GM18498 (cell line): ENCODE measurements around the gene ONECUT2.
A peak's percentile ranks its signal among the peaks of the same experiment; 100 is the strongest.

Experiments
- ATAC-seq: cut with Tn5 transposase; IDR thresholded peaks from one replicate; pipeline ENCODE4 v1.9.1; 2021; ENCODE audit warnings: mild to moderate bottlenecking, moderate library complexity; ENCODE audit not compliant: unreplicated experiment

The ONECUT2 gene

DNA sequence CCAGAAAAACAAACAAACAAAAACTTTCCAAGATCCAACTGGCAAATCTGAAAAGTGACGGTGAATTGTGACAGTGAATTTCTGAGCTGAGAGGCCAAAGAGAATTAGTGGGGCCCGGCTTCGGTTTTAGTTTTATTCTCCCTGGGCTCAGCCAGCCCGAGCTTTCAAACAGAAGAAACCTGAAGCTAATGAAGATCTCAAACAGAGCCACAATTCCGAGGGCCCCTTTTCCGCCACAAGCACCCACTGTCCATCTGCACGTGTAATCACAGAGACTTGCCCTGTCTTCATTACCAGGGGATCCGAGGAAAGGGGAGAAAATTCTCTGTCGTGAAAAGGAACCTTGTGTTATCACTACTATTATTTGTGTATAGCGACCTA is 4.2 kb upstream of the ONECUT2 start:
- ATAC-seq = no peak

DNA sequence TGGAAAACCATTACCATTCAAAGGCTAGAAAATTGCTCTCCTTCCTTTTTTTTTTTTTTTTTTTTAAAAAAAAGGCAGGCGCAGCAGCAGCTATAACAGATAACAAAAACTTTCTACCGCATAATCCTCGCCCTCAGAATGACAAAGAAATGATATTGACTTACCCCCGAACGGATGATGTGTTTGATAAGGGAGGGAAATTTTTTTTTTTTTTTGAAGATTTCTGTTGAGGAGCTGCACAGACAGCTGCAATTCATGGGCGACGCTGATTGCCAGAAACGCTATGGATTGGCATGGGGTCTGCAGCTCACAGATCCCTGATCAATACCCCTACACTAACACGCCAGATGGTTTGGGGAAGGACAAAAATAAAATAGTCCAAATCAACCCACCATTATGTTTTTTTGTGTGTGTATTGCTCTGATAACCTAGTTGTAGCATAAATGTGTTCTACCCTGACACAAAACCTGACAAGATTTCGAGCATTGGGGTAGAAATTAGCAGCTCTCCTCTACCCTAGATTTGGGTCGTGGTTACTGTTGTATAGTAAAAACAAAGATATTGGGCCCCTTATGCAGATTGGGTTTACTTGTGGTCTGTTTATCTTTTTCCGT is 3.6 kb upstream of the ONECUT2 start:
- ATAC-seq = no peak

DNA sequence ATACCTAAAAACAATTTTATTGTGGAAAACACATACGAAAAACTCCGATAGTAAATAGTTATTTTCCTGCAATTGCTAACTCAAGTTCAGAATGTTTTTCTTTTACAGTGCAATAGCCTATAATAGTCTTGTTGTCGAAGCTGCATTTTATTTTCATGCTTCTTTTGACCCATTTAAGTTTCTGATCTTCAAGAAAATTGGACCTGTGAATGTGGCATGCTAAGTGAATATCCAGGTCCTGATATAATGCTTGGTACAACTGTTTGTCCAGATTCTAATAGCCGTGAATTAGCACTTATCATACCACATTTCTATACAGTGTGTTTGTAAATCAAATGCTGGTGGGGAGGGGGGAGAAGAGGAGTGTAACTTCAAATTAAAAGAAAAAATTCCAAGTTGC is 3.0 kb upstream of the ONECUT2 start:
- no peak for ATAC-seq

DNA sequence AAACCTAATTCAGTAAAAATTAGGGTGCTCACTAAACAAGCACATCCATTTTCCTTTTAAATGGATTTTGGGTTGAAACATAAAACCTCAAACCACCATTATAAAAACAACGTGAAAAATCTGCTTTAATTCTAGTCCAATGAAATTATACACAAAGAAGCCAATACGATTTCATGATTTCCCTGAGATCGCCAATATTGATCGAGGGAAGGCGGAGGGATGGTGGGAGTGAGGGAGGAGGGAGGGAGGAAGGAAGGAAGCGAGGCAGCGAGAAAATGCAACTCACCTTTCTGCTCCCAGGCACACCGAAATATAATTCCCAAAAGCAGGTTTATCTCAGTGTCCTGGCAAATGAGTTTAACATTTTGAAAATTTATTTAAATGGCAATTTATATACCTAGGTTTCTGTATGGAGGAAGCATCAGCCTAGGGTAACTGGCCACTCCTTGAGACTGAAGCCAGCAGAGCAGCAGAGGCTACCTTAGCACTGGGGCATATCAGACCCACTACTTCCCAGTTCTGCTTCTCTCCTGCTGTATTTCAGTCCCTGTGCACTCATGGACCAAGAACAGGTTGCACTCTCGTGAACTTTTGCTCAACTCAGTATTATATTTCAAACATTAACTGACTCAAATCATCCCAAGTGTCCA is 2.3 kb upstream of the ONECUT2 start:
- ATAC-seq = no peak

DNA sequence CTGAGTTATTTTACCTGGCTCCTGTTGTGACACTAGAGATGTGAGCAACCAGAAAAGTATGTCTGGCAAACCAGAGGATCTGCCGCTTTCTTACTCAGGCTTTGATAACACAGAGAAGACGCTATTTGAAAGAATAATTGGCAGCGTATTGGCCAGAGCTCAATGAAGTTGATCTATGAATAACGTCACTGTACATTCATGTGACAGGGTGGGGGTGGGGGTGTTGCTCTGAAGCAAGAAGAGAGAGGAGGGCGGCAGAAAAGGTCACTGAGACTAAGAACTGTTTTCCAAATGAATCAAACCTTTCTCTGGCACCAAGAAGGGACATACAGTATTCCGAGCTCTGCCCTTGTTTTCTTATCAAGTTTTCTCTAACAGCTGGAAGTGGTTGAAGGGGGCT is 1.7 kb upstream of the ONECUT2 start:
- no peak for ATAC-seq

DNA sequence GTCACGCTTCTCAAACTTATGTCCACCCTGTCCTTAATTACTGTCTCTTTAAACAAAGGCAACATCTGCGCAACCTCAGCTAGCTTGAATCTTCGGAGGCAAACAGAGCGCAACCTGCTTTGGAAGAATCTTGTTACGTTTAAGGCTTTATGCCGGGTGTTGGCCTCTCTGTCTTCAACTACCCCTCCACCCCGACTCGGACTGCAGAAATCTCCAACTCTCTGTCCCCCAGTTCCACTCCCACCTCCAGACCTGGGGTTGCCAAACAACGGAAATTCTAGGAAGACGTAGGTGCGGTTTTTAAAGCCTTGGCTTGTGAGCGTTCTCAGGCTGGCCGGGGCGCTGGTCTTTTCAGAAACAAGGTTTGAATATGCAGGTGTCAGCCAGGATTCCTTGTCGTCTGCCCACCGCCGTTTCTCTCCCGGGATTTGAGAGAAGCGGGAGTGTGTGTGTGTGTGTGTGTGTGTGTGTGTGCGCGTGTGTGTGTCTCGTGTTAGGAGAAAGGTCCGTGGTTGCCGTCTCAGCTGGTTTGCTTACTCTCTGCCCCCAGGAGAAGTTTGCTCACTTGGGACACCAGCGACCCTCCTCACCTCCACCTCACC is 1.1 kb upstream of the ONECUT2 start:
- ATAC-seq = no peak

DNA sequence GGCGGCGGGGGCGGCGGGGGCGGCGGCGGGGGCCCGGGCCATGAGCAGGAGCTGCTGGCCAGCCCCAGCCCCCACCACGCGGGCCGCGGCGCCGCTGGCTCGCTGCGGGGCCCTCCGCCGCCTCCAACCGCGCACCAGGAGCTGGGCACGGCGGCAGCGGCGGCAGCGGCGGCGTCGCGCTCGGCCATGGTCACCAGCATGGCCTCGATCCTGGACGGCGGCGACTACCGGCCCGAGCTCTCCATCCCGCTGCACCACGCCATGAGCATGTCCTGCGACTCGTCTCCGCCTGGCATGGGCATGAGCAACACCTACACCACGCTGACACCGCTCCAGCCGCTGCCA is 644 bp downstream of the ONECUT2 start:
- no peak for ATAC-seq

DNA sequence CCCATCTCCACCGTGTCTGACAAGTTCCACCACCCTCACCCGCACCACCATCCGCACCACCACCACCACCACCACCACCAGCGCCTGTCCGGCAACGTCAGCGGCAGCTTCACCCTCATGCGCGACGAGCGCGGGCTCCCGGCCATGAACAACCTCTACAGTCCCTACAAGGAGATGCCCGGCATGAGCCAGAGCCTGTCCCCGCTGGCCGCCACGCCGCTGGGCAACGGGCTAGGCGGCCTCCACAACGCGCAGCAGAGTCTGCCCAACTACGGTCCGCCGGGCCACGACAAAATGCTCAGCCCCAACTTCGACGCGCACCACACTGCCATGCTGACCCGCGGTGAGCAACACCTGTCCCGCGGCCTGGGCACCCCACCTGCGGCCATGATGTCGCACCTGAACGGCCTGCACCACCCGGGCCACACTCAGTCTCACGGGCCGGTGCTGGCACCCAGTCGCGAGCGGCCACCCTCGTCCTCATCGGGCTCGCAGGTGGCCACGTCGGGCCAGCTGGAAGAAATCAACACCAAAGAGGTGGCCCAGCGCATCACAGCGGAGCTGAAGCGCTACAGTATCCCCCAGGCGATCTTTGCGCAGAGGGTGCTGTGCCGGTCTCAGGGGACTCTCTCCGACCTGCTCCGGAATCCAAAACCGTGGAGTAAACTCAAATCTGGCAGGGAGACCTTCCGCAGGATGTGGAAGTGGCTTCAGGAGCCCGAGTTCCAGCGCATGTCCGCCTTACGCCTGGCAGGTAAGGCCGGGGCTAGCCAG is 1.2 kb downstream of the ONECUT2 start:
- ATAC-seq = no peak

DNA sequence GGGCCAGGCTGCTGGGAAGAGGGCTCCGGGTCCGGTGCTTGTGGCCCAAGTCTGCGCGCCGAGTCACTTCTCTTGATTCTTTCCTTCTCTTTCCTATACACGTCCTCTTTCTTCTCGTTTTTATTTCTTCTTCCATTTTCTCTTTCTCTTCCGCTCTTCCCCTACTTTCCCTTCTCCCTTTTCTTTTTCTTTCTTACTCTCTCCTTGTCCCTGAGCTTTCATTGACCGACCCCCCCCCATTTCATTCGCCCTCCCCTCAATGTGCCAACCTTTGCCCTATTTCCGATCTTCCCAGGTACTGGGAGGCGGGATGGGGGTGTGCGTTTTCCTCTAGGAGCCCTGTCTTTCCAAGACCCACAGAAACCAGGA is 1.8 kb downstream of the ONECUT2 start:
- no peak for ATAC-seq

DNA sequence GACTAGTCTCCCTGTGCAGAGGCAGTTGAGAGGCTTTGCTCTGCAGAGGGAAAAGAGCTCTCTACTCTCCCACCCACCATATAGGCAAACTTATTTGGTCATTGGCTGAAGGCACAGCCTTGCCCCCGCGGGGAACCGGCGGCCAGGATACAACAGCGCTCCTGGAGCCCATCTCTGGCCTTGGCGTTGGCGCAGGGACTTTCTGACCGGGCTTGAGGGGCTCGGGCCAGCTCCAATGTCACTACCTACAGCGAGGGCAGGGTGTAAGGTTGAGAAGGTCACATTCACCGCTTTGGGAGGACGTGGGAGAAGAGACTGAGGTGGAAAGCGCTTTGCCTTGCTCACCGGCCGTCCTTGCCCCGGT is 2.2 kb downstream of the ONECUT2 start:
- ATAC-seq = no peak

DNA sequence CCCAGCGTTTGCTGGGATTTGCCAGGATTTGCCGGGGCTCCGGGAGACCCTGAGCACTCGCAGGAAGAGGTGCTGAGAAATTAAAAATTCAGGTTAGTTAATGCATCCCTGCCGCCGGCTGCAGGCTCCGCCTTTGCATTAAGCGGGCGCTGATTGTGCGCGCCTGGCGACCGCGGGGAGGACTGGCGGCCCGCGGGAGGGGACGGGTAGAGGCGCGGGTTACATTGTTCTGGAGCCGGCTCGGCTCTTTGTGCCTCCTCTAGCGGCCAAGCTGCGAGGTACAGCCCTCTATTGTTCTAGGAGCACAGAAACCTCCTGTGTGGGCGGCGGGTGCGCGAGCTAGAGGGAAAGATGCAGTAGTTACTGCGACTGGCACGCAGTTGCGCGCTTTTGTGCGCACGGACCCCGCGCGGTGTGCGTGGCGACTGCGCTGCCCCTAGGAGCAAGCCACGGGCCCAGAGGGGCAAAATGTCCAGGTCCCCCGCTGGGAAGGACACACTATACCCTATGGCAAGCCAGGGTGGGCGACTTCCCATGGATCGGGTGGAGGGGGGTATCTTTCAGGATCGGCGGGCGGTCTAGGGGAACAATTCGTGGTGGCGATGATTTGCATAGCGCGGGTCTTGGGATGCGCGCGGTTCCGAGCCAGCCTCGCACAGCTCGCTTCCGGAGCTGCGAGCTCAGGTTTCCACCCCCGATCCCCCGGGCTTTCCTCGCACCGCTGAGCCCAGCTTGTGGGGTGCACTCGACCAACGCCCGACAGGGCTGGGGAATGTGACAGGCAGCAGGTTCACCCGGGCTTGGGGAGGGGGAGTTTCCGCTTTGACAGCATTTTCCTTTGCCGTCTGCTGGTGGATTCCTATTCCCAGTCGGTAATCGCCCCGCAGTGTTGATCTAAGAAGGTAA is 2.8 kb downstream of the ONECUT2 start:
- ATAC-seq = peak; percentile 58

DNA sequence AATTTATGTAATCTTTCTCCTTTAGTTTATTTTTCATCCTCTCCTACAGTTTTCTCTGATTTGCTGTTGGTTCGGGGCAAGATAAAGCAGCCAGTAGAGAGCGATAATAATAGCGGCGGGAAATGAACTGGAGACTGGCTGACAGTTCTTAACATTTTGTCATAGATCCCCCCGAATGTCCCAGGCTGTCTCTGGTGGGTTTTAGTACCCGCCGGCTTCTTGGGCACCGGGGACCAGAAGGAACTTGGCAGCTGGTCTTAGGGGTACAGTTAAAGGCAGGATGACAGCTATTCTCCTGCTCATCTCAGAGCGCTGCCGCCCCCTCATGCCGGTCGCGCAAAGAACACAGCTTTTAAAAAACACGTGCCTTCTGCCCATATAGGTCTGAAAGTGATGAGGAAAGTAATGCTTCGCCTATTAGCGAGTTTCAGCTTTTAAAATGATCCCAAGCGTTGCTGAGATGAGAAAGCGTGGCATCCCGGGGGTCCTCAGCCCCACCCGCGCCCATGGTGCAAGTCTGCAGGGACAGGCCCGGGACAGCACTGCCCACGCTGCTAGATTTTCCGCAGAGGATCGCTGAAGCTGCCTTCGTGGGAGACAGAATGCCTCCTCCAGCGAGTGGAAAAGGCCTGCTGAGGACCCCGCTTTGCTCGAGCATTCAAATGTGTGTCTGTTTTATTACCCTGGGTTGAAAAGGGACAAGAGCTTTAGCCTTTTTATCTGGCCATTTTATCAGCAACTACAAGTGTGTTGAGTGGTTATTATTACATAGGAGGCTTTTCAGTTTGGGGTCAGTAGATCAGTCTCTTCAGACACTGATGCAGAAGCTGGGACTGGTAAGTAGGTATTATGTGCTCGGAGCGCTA is 3.8 kb downstream of the ONECUT2 start:
- ATAC-seq = no peak

DNA sequence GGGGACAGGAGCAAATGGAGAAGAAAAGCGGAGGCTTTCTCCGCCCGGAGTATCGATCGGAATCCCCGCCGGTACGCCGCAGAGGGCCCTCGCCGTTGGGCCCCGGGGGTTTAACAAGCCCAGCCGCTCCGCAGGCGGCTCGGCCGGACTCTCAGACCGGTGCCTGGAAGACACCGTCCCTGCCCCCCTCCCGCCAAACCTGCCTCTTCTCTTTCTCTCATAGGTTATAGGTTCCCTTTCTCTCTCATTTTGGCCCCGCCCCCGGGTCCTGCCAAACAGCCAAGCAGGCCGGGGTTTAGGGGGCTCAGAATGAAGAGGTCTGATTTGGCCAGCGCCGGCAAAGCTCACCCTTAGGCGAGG is 4.4 kb downstream of the ONECUT2 start:
- ATAC-seq = no peak

DNA sequence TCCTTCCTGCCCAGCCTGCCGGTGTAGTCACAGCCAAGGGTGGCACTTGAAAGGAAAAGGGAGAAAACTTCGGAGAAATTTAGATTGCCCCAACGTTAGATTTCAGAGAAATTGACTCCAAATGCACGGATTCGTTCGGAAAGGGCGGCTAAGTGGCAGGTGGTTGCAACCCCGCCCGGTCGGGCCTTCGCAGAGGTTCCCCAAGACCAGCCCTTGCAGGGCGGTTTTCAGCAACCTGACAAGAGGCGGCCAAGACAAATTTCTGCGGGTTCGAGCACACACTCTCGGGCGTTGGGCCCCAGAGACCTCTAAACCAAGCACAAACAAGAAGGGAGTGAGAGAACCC is 4.8 kb downstream of the ONECUT2 start:
- ATAC-seq = no peak

DNA sequence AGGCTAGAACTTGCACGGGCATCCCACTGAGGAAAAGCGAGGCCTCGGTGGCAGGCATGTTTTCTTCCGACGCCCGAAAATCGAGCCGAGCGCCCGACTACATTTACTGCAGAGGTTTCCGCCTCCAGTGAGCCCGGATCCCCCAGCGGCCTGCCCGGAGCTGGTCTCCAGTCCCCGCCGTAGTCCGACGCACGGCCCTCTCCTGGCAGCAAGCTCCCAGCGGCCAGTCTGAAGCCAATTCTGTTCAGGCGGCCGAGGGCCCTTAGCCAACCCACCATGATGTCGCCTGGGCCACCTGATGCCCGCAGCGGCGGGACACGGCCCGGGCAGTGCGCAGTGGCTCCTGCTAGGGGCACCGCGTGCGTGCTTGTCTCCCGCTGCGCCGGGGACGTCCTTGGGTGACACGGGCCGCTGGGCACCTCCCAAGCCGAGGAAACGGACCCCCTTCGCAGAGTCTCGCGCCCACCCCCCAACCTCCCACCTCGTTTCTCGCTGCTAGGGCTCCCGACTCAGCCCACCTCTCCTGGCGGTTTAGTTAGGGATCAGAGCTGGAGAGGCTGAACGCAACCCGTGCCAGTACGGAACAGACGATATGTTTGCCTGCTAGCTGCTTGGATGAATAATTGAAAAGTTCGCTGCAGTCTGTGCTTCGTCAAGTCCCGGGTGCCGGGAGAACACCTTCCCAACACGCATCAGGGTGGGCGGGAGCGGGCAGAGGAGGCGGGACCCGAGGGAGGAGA is 5.3 kb downstream of the ONECUT2 start:
- ATAC-seq = no peak

DNA sequence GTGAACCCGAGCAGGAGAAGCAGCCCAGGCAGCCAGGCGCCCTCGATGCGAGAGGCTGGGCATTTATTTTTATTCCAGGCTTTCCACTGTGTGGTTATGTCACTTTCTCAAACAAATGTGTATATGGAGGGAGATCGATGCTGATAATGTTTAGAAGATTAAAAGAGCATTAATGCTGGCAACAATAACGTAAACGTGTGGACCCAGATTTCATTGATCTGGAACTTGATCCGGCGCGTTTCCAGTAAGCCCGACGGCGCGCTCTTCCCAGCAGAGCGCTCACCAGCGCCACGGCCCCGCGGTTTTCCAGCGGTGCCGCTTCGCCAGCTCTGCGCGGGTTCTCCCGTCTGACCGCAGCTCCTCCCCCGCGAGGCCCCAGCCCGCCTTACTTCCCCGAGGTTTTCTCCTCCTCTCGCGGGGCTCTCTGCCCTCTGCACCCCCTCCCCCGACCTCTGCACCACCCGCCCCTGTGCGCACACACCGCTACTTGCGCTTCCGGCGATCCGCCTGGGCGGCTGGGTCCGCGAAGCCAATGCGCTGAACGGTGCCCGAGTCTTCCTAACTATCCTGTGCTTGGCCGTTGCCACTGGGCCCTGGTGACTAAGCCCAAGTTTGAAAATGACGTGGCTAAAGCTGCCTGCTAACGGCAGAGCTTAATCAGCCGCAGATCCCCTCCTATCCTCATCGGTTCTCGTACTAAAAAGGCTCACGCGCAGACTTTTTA is 6.1 kb downstream of the ONECUT2 start:
- ATAC-seq = no peak

DNA sequence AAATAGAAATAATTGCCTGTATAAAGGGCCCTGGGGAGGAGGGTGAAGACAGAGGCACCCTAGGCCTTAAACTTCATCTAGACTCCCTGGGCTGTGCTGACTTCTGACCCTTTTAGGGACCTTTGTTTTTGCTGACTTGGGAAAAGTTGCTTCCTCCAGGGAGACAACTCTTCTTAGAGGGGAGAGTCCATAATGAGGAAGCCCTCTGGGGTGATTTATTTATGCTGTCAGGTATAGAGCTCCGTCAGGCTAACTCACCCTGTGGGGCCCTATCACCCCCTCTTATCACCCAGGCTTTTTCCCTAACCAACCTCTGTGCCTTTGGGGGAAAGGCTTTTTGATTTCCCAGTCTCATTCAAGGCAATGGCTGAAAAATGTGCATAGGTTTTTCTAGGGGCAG is 8.1 kb downstream of the ONECUT2 start:
- ATAC-seq = no peak

DNA sequence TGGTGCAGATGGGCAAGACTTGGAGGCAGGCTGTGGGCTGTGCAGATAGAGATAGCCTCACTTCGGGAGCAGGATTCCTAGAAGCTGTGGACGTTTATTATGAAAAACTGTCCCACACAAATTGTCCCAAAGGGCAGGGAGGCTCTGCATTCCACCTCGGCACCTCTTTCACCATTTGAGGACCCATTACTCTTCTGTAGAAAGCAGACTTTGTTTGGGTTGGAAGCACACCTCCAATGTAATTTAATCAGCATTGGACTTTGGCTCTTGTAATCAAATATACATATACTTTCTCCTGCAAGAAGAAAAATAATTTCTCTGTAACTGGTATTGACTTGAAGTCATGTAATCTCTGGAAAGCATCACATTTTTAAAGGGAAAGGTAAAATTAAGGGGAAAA is 8.5 kb downstream of the ONECUT2 start:
- ATAC-seq = no peak

DNA sequence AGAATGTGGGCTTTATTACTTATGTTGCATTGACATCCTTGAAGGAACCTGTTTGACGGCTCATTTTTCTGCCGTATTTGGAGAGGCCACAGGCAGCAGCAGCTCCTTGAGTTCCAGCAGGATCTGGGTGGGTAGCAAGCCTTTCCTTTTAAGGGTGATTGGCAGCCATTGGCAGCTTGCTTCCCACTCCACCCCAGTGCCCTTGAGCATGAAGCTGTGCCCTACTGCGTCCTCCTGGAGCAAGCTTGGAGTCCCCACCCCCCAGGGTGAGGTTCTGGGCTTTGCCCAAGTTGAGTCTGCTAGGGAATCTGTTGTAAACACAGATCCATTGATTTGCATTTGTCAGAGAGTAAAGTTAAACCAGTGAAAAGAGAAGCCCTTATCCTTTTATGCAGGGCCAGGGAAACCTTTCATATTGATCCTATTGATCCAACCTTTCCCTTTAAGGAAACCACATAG is 9.2 kb downstream of the ONECUT2 start:
- no peak for ATAC-seq
